Liver (tissue), 9 donors: ENCODE data around the gene MTA3. TPM values are rescaled to one million over a fixed set of nuclear protein-coding genes. Genes with fewer than 3 reads are reported as not detected.

Experiments
- DNase-seq: peaks from one replicate; pipeline ENCODE4 v3.0.0-alpha.2; 2017; ENCODE audit warnings: low spot score
- H3K27ac ChIP-seq, 2 donors: one replicate each; pipeline ENCODE4 v1.7.0; 2013; ENCODE audit warnings: inconsistent platforms in 2 of 2, low read length in 2 of 2, control low read depth in 1 of 2, low read depth in 1 of 2, mild to moderate bottlenecking in 1 of 2
- H3K27me3 ChIP-seq, 4 donors: one replicate each; pipeline versions ENCODE4 v1.6.1 to v1.7.0; 2013; ENCODE audit warnings: low read length in 3 of 4, inconsistent platforms in 1 of 4, mild to moderate bottlenecking in 1 of 4, moderate library complexity in 1 of 4; ENCODE audit not compliant: control insufficient read depth in 4 of 4, insufficient read depth in 4 of 4
- H3K36me3 ChIP-seq, 4 donors: one replicate each; pipeline versions ENCODE4 v1.6.1 to v1.7.0; 2013; ENCODE audit warnings: low read length in 3 of 4, mild to moderate bottlenecking in 3 of 4, low read depth in 1 of 4, moderate library complexity in 1 of 4; ENCODE audit not compliant: control insufficient read depth in 4 of 4, insufficient read depth in 3 of 4
- H3K4me1 ChIP-seq, 4 donors: one replicate each; pipeline versions ENCODE4 v1.6.1 to v1.7.0; 2013; ENCODE audit warnings: low read length in 3 of 4, mild to moderate bottlenecking in 3 of 4, moderate library complexity in 1 of 4; ENCODE audit not compliant: control insufficient read depth in 4 of 4, insufficient read depth in 4 of 4
- H3K4me3 ChIP-seq, 3 donors: one replicate each; pipeline versions ENCODE4 v1.6.1 to v1.7.0; 2013; ENCODE audit warnings: low read length in 3 of 3, control low read depth in 1 of 3, low read depth in 1 of 3, mild to moderate bottlenecking in 1 of 3
- H3K9ac ChIP-seq, 2 donors: one replicate each; pipeline ENCODE4 v1.7.0; 2013; ENCODE audit warnings: low read length in 2 of 2, mild to moderate bottlenecking in 2 of 2, moderate library complexity in 2 of 2, control low read depth in 1 of 2, low read depth in 1 of 2
- H3K9me3 ChIP-seq, 4 donors: one replicate each; pipeline versions ENCODE4 v1.6.1 to v1.7.0; 2013; ENCODE audit warnings: low read length in 3 of 4; ENCODE audit not compliant: control insufficient read depth in 4 of 4
- ATF3 ChIP-seq: IDR thresholded peaks from 2 replicates; pipeline ENCODE4 v1.6.1; 2016; ENCODE audit warnings: antibody characterized with exemption
- FOXA1 ChIP-seq: IDR thresholded peaks from 2 replicates; pipeline ENCODE4 v1.6.1; 2016; ENCODE audit warnings: antibody characterized with exemption
- GABPA ChIP-seq, 2 donors: IDR thresholded peaks in 1 of 2; conservative IDR thresholded peaks in 1 of 2; 2 replicates each; pipeline ENCODE4 v1.6.1; 2016; ENCODE audit warnings: antibody characterized with exemption in 2 of 2, mild to moderate bottlenecking in 1 of 2, moderate library complexity in 1 of 2
- HNF4A ChIP-seq, 2 donors: conservative IDR thresholded peaks; 2 replicates each; pipeline ENCODE4 v1.6.1; 2016; ENCODE audit warnings: antibody characterized with exemption in 2 of 2, mild to moderate bottlenecking in 2 of 2
- JUND ChIP-seq, 2 donors: IDR thresholded peaks; 2 replicates each; pipeline ENCODE4 v1.6.1; 2016; ENCODE audit warnings: antibody characterized with exemption in 2 of 2
- NR2F2 ChIP-seq: IDR thresholded peaks from 2 replicates; pipeline ENCODE4 v1.6.1; 2016; ENCODE audit warnings: antibody characterized with exemption
- RAD21 ChIP-seq, 2 donors: IDR thresholded peaks; 2 replicates each; pipeline ENCODE4 v1.6.1; 2016; ENCODE audit warnings: antibody characterized with exemption in 2 of 2, mild to moderate bottlenecking in 2 of 2
- RXRA ChIP-seq, 2 donors: IDR thresholded peaks; 2 replicates each; pipeline ENCODE4 v1.6.1; 2017 to 2018; ENCODE audit warnings: antibody characterized with exemption in 2 of 2, mild to moderate bottlenecking in 1 of 2
- SP1 ChIP-seq: IDR thresholded peaks from 2 replicates; pipeline ENCODE4 v1.6.1; 2018; ENCODE audit warnings: antibody characterized with exemption, mild to moderate bottlenecking
- TAF1 ChIP-seq: conservative IDR thresholded peaks from 2 replicates; pipeline ENCODE4 v1.6.1; 2016; ENCODE audit warnings: antibody characterized with exemption, mild to moderate bottlenecking
- YY1 ChIP-seq: IDR thresholded peaks from 2 replicates; pipeline ENCODE4 v1.6.1; 2016; ENCODE audit warnings: antibody characterized with exemption, mild to moderate bottlenecking
- ZBTB33 ChIP-seq: IDR thresholded peaks from 2 replicates; pipeline ENCODE4 v1.6.1; 2016; ENCODE audit warnings: antibody characterized with exemption
- WGBS: extraction: QIAGEN DNeasy Blood & Tissue Kit; methylation state at CpG from one replicate; pipeline ENCODE4 v1.1.7; 2013; 5-methylcytosine and 5-hydroxymethylcytosine counted together
- polyA plus RNA-seq, 2 donors: library from polyadenylated mRNA; stranded (reverse) in 1 of 2; unstranded in 1 of 2; fragments of 200-250 nt in 1 of 2; fragments of >200 nt in 1 of 2; fragmentation: Nextera tagmentation in 1 of 2; extraction: Ambion mirVana in 1 of 2; gene quantifications; one replicate each; pipeline versions ENCODE4 v1.2.1 to v1.2.3, GENCODE V29; 2013 to 2015
- total RNA-seq, 2 donors: library from RNA; depleted of rRNA; stranded (reverse); fragments of >200 nt; gene quantifications; one replicate each; pipeline ENCODE4 v1.2.3, GENCODE V29; 2014
- TF ChIP-seq, protein P1 (sequence below): fragments of 150-350 bp; IDR thresholded peaks from 2 replicates; pipeline ENCODE4 v1.5.1; 2017; ENCODE audit warnings: improper control_type of control experiment, low read depth, low read length; ENCODE audit not compliant: missing input control
- TF ChIP-seq, protein P2 (sequence below): IDR thresholded peaks from 2 replicates; pipeline ENCODE4 v1.6.1; 2016; ENCODE audit warnings: antibody characterized with exemption, mild to moderate bottlenecking
- TF ChIP-seq, protein P3 (sequence below): IDR thresholded peaks from 2 replicates; pipeline ENCODE4 v1.6.1; 2016; ENCODE audit warnings: antibody characterized with exemption
- donor health status: healthy.
- donor health status: healthy.
- donor health status: healthy.
- donor health status: healthy.
- donor health status: healthy.

Gene MTA3
- total and polyA plus RNA-seq, 4 donors = 5.5 to 10.3 (median 6.8) TPM

GRCh38 chr2:42648796-42649195 lies 80.4 kb downstream of the MTA3 start:
- no peaks in the 10 kb centered on the region for H3K27me3 ChIP-seq
- WGBS = 91% methylated on average over 8 of the region's 8 CpGs
- H3K27ac ChIP-seq = no peak overlapping the region
- TF ChIP-seq, protein P1, sequence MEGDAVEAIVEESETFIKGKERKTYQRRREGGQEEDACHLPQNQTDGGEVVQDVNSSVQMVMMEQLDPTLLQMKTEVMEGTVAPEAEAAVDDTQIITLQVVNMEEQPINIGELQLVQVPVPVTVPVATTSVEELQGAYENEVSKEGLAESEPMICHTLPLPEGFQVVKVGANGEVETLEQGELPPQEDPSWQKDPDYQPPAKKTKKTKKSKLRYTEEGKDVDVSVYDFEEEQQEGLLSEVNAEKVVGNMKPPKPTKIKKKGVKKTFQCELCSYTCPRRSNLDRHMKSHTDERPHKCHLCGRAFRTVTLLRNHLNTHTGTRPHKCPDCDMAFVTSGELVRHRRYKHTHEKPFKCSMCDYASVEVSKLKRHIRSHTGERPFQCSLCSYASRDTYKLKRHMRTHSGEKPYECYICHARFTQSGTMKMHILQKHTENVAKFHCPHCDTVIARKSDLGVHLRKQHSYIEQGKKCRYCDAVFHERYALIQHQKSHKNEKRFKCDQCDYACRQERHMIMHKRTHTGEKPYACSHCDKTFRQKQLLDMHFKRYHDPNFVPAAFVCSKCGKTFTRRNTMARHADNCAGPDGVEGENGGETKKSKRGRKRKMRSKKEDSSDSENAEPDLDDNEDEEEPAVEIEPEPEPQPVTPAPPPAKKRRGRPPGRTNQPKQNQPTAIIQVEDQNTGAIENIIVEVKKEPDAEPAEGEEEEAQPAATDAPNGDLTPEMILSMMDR = no peak
- TF ChIP-seq, protein P2, sequence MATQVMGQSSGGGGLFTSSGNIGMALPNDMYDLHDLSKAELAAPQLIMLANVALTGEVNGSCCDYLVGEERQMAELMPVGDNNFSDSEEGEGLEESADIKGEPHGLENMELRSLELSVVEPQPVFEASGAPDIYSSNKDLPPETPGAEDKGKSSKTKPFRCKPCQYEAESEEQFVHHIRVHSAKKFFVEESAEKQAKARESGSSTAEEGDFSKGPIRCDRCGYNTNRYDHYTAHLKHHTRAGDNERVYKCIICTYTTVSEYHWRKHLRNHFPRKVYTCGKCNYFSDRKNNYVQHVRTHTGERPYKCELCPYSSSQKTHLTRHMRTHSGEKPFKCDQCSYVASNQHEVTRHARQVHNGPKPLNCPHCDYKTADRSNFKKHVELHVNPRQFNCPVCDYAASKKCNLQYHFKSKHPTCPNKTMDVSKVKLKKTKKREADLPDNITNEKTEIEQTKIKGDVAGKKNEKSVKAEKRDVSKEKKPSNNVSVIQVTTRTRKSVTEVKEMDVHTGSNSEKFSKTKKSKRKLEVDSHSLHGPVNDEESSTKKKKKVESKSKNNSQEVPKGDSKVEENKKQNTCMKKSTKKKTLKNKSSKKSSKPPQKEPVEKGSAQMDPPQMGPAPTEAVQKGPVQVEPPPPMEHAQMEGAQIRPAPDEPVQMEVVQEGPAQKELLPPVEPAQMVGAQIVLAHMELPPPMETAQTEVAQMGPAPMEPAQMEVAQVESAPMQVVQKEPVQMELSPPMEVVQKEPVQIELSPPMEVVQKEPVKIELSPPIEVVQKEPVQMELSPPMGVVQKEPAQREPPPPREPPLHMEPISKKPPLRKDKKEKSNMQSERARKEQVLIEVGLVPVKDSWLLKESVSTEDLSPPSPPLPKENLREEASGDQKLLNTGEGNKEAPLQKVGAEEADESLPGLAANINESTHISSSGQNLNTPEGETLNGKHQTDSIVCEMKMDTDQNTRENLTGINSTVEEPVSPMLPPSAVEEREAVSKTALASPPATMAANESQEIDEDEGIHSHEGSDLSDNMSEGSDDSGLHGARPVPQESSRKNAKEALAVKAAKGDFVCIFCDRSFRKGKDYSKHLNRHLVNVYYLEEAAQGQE = no peak
- TF ChIP-seq RXRA (IDR thresholded peaks at IDR 0.05) (no peak), RAD21 (IDR thresholded peaks at IDR 0.05) (no peak), TAF1 (no peak), SP1 (no peak), HNF4A (conservative IDR thresholded peaks at IDR 0.05) (no peak)
- H3K9me3 ChIP-seq = no peaks in the 10 kb centered on the region
- DNase-seq = no peak
- H3K9ac ChIP-seq = no peak overlapping the region
- no peak overlapping the region for H3K4me3 ChIP-seq
- peaks cover 2 to 11% (median 6%) of the 10 kb centered on the region in 4 donors for H3K36me3 ChIP-seq
- no peaks in the 10 kb centered on the region for H3K4me1 ChIP-seq

DNA sequence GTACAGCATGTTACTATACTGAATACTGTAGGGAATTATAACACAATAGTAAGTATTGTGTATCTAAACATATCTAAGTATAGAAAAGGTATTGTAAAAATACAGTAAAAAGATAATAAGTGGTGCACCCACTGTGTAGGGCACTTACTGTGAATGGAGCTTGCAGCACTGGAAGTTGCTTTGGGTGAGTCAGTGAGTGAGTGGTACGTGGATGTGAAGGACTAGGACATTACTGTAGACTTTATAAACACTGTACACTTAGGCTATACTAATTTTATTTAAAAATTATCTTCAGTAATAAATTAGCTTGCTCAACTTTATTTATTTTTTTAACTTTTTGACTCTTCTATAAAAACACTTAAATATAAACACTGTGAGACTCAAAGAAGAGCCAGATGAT lies 82.6 kb downstream of the MTA3 start:
- Histone ChIP-seq H3K27me3 (no peaks in the 10 kb centered on the region), H3K9me3 (no peaks in the 10 kb centered on the region), H3K36me3 (peaks cover under 1 to 6% (median 2%) of the 10 kb centered on the region in 4 donors), H3K27ac (no peak overlapping the region), H3K4me1 (no peaks in the 10 kb centered on the region), H3K4me3 (no peak overlapping the region), H3K9ac (no peak overlapping the region)
- 96% methylated on average over 1 of the region's 1 CpG for WGBS
- DNase-seq = no peak
- no peak for TF ChIP-seq ATF3
- no peak for TF ChIP-seq JUND (IDR thresholded peaks at IDR 0.05)

DNA sequence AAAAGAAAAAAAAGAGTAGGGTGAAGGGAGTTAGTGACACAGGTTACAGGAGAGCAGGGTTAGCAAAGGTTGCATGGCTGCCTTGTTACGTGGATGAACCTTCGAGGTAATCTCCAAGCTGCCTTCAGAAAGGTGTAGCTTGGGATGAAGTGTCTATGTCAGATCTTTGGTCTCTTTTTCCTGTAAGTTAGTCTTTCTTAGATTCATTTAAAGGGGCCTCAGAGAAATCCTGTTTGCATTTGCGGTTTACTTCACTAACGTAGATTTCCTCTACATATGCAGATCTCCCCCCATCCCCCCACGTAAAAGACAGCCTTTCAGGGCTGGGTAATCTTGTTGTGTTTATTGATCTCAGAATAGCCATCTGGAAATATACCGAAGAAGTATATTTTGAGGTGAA lies 83.7 kb downstream of the MTA3 start:
- TF ChIP-seq HNF4A (conservative IDR thresholded peaks at IDR 0.05) (no peak), NR2F2 (no peak), TAF1 (no peak), RXRA (IDR thresholded peaks at IDR 0.05) (no peak), FOXA1 (no peak), YY1 (no peak), ZBTB33 (no peak), GABPA (IDR thresholded peaks at IDR 0.05 in 1 of 2, conservative IDR thresholded peaks at IDR 0.05 in 1 of 2) (no peak)
- TF ChIP-seq, protein P3, sequence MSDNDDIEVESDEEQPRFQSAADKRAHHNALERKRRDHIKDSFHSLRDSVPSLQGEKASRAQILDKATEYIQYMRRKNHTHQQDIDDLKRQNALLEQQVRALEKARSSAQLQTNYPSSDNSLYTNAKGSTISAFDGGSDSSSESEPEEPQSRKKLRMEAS = no peak
- TF ChIP-seq, protein P1 = no peak
- DNase-seq = no peak
- H3K27ac ChIP-seq = no peak overlapping the region
- peaks cover 0 to 3% (median 0%) of the 10 kb centered on the region in 4 donors for H3K36me3 ChIP-seq
- H3K4me3 ChIP-seq = no peak overlapping the region
- no peaks in the 10 kb centered on the region for H3K4me1 ChIP-seq
- H3K27me3 ChIP-seq = no peaks in the 10 kb centered on the region
- H3K9ac ChIP-seq = no peak overlapping the region
- no peaks in the 10 kb centered on the region for H3K9me3 ChIP-seq
- 93% methylated on average over 6 of the region's 6 CpGs for WGBS
